ENCODE measurements around the gene CENPT.
A peak's percentile ranks its signal among the peaks of the same experiment; 100 is the strongest.
"Not testable (repeated sequence)": the region's sequence is repeated elsewhere in the genome, so short reads cannot be mapped to it uniquely, and the experiment has no call there.

The CENPT gene

DNA sequence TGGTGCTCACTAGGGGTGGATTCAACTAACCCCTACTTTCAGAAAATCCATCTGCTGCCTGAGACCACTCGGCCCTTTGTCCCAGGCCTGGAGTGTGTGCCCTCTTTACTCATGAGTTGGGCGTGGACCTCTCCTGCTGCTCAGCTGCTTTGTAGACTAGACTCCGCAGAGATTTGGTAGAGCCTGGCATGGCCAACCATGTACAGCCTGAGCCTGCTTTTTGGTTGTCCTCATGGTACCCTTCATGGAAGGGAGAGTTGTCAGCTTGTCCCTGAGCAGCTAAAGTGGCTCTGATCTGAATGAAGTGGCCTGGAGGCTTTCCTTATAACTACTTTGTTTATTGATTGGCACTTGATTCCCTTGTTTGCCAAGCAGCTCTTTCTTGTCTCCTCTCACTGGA, 26.9 kb upstream of the CENPT start:
- DNase-seq, result no peak

- peak; percentile 21 for DNase-seq
Measured at GRCh38 chr16:67873435-67874370, 26.2 kb upstream of the CENPT start.

GRCh38 chr16:67872631-67873434, 25.3 kb upstream of the CENPT start, which contains the start of gene EDC4:
Gene EDC4 (plus strand): TSS chr16:67873052. CDS start chr16:67873262, 210 bp downstream.
- peak; percentile 90 for DNase-seq

GRCh38 chr16:67872131-67872630, 24.7 kb upstream of the CENPT start:
- peak; percentile 18 for DNase-seq

DNA sequence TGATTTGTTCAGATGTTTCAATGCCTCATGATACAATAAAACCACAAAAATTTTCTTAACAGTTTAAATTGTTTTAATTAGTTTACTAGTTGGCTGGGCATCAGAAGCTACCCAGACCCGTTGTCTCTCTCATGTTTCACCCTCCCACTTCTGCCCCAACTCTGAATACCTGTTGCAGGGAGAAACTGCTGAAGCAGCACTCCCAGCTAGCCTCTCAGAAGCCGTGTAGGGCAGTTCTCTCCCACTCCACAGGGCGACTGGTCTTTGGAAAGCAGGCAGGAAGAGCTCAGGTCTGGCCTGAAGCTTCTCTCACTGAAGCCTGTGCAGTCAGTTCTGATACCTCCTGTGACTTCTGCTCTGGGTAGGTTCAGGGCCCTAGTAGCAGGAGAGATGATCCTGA, 23.8 kb upstream of the CENPT start:
- DNase-seq, result no peak

DNA sequence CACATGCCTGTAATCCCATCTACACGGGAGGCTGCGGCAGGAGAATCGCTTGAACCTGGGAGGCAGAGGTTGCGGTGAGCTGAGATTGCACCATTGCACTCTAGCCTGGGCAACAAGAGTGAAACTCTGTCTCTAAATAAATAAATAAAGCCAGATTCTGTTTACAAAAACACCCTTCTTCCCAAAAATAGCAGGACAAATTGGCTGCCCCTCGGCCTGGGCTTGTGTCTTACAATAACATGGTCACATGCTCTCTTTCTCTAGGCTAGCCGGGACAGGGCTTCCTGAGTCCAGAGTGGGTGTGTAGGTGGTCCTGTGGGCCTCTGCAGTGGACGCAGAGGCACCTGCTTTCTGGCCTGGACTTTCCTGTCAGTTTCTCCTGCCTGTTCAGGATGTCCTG, 22.2 kb upstream of the CENPT start:
- DNase-seq, result no peak

GRCh38 chr16:67868290-67868689, 20.8 kb upstream of the CENPT start:
- no peak for DNase-seq

GRCh38 chr16:67865318-67865717, 17.8 kb upstream of the CENPT start:
- DNase-seq, result peak; percentile 75

GRCh38 chr16:67864594-67864993, 17.1 kb upstream of the CENPT start:
- no peak for DNase-seq

DNA sequence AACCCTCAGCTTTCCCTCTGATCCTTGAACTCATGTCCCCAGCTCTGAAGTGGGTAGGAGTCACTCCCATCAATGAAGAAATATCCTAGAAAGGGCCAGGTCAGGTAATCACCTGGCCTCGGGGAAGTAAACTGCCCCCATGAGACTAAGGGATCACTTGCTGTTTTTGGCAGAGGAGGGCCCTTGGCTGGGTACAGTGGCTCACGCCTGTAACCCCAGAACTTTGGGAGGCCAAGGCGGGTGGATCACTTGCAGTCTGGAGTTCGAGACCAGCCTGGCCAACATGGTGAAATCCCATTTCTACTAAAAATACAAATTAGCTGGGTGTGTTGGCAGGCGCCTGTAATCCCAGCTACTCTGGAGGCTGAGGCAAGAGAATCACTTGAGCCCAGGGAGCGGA, 16.6 kb upstream of the CENPT start:
- DNase-seq, result not testable (repeated sequence)

- no peak for DNase-seq
Measured at GRCh38 chr16:67862623-67863583, 15.4 kb upstream of the CENPT start.

- DNase-seq, result no peak
Measured at GRCh38 chr16:67861877-67862276, 14.4 kb upstream of the CENPT start.

GRCh38 chr16:67860589-67861398, 13.3 kb upstream of the CENPT start:
- no peak for DNase-seq

DNA sequence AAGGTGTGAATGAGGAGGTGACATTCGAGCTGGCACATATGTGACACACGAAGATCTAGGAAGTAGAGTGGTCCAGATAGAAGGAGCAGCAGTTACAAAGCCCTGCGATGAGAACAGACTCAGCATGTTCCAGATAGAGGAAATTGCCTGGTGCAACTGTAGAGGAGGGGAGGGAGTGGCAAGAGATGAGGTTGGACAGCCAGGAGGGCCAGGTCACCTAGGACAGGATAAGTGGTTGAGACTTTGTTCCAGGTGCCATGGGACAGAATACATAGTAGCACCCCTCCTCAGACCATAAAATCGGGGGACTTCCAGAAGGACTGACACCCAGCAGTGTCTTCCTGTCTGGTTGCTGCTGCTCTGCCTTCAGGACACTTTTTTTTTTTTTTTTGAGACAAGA, 11.0 kb upstream of the CENPT start:
- DNase-seq, result no peak

GRCh38 chr16:67857547-67858233, 10.2 kb upstream of the CENPT start:
- peak; percentile 50 for DNase-seq

DNA sequence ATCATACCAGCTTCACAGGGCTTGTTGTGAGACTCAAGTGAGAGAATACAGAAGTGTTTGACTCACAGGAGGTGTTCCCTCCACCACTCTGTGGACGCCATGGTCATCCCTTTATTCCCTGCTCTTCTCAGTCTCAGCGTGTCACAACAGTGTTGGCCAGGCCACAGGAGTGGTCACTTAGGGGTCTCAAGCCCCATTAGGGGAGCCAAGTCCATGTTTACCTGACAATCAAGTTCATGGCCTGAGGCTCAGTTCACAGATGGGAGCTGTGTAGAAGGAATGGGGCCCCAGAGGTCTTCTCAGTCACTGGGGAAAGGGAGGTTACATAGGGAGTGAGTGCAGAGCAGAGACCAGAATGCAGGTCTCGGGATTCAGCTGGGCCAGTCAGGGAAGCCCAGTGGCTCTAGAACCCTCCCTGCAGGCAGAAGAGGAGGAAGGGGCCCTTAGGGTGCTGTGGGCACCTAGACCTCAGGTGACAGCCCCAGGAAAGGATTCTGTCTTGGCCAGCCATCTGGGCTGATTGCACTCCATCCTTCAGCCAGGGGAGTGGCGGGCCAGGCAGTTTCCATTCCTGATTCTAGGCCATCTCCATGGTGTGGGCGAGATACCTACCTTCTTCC, 9.5 kb upstream of the CENPT start:
- DNase-seq, result no peak

DNA sequence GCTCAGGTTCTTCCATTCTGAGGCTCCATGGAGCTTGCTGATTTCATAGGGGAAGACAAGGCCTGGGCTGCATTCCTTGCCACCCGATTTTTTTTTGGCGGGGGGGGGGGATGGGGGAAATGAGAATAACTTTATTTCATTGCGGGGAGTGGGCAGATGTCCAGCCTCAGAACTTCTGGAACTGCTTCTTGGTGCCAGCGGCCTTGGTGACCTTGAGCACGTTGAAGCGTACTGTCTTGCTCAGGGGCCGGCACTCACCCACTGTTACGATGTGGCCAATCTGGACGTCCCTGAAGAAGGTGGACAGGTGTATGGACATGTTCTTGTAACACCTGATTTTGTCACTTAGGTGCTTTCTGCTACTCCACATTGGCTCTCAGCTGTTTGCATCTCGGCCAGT, 8.3 kb upstream of the CENPT start:
- no peak for DNase-seq

- DNase-seq, result no peak
Measured at GRCh38 chr16:67853670-67854069, 6.2 kb upstream of the CENPT start.

DNA sequence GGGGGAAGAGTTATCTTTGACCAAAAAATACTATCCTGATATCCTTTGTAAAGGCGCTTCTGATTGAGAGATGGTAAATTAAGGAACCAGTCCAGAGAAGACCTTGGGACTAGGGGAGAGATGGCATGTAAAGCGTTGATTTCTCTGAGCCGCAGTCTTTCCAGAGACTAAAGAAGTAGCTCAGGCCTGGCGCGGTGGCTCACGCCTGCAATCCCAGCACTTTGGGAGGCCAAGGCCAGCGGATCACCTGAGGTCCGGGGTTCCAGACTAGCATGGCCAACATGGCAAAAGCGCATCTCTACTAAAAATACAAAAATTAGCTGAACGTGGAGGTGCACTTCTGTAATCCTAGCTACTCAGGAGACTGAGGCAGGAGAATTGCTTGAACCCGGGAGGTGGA, 625 bp upstream of the CENPT start:
- no peak for DNase-seq

DNA sequence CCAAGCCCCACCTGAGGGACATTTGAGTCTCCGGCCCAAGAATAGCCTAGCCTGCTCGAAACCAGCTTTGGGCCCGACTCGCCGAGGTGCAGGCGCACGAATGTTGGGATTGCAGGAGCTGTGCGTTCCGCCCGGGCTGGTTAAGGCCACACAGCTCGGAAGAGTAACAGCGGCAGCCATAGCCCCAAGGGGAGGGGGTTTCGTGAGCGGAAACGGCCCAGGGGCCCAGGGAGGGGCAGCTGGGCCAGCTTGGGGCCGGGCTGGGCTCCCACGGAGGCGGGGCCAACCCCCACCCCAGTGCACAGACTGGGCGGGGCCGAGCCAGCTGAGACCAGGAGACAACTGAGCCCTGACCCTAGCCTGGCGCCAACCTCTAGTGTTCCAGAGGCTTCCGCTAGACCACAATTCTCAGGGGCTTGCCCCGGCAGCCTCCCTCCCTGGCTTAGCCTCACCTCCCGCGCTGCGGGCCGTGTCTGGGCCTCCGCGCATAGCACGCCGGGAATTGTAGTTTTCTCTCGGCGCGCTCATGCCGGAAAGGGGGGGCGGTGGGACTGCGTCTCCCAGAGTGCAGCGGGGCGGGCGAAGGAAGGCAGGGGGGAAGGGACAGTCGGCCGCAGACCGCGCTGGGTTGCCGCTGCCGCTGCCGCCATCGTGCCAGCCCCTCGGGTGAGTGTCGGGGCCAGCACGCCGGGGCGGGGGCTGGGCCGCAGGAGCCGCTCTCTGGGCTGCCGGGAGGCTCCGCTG, 1.0 kb downstream of the CENPT start, which contains the start of gene NUTF2:
Gene NUTF2 (plus strand): TSS at position 614 of the 744 bp plus-strand sequence. CDS start 18,198 bp downstream, outside the sequence.
- peak; percentile 98 for DNase-seq
